Tibial artery (tissue), 4 donors: ENCODE results near the gene SDC3.

Experiments used
- DNase-seq, 2 donors: peaks; one replicate each; pipeline ENCODE4 v3.0.0-alpha.2; 2019
- H3K27ac ChIP-seq, 2 donors: fragments of 200-600 bp; sonication (generic) in 1 of 2; 1 replicate in 1 of 2; 2 replicates in 1 of 2; pipeline ENCODE4 v1.5.1; 2018 to 2019; ENCODE audit warnings: mild to moderate bottlenecking in 1 of 2
- H3K27me3 ChIP-seq, 2 donors: fragments of 200-600 bp; sonication (generic) in 1 of 2; one replicate each; pipeline versions ENCODE4 v1.5.1 to v1.6.0; 2016 to 2019
- H3K36me3 ChIP-seq, 3 donors: fragments of 200-600 bp; sonication (generic) in 2 of 3; one replicate each; pipeline ENCODE4 v1.5.1; 2016 to 2019; ENCODE audit warnings: mild to moderate bottlenecking in 2 of 3
- H3K4me1 ChIP-seq, 4 donors: fragments of 200-600 bp; sonication (generic) in 2 of 4; 1 replicate in 3 of 4; 2 replicates in 1 of 4; pipeline ENCODE4 v1.5.1; 2016 to 2019
- H3K4me3 ChIP-seq, 2 donors: fragments of 200-600 bp; sonication (generic) in 1 of 2; 1 replicate in 1 of 2; 2 replicates in 1 of 2; pipeline ENCODE4 v1.5.1; 2018 to 2019; ENCODE audit warnings: mild to moderate bottlenecking in 2 of 2
- H3K9me3 ChIP-seq, 3 donors: fragments of 200-600 bp; sonication (generic) in 1 of 3; one replicate each; pipeline ENCODE4 v1.5.1; 2016 to 2019
- CTCF ChIP-seq, 2 experiments: fragments of 200-600 bp in 1 of 2; fragments of 450-650 bp in 1 of 2; IDR thresholded peaks; one replicate each; pipeline ENCODE4 v1.5.1; 2017 to 2019; ENCODE audit warnings: antibody characterized with exemption in 2 of 2, mild to moderate bottlenecking in 1 of 2, moderate library complexity in 1 of 2
- intact Hi-C: fragments of 100-400 bp; cut with DNase I; formaldehyde crosslinking; loops from one replicate; pipeline ENCODE4 v1.15.0; 2023; ENCODE audit warnings: low total_unique reads

The SDC3 gene

GRCh38 chr1:30878559-30878958, 30.0 kb downstream of the SDC3 start:
- H3K4me3 ChIP-seq, result no peak overlapping the region
- intact Hi-C loops, result no loop called here
- no peaks in the 10 kb centered on the region for H3K27me3 ChIP-seq
- H3K27ac ChIP-seq, result no peak overlapping the region
- H3K36me3 ChIP-seq, result peaks cover 11 to 29% (median 26%) of the 10 kb centered on the region in 3 donors
- H3K9me3 ChIP-seq, result no peaks in the 10 kb centered on the region
- TF ChIP-seq CTCF (IDR thresholded peaks at IDR 0.05), result no peak
- H3K4me1 ChIP-seq, result peaks cover 0 to 39% (median 14%) of the 10 kb centered on the region in 4 donors
- DNase-seq, result no peak

DNA sequence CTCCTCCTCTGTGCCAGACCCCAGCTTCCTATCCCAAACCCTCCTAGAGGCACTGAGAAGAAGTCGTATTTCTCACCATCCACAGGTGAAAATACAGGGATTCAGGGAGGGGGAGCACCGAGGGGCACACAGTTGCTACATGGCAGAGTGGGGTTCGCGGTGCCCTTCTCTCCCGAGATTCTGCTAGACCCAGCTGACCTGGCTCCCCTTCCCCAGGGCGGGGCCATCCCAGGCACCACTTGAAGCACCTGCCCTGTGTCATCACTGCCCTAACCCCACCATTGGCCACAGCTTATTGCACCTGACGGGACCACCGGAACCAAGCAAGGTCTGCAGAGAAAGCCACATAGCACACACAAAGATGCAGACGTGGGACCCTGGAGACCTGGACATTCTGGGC, 30.5 kb downstream of the SDC3 start:
- intact Hi-C loops, result no loop called here
- H3K27ac ChIP-seq, result peak overlapping the region in 1 of 2 donors; percentile 47

GRCh38 chr1:30877205-30877912, 31.2 kb downstream of the SDC3 start:
- peaks cover 23 to 41% (median 38%) of the 10 kb centered on the region in 3 donors for H3K36me3 ChIP-seq
- TF ChIP-seq CTCF (IDR thresholded peaks at IDR 0.05), result no peak
- H3K4me3 ChIP-seq, result no peak overlapping the region
- H3K9me3 ChIP-seq, result peaks cover 0 to 9% (median 9%) of the 10 kb centered on the region in 3 donors
- H3K27me3 ChIP-seq, result no peaks in the 10 kb centered on the region
- intact Hi-C loops, result no loop called here
- DNase-seq, result peak; percentile 85
- peaks cover 0 to 39% (median 14%) of the 10 kb centered on the region in 4 donors for H3K4me1 ChIP-seq
- H3K27ac ChIP-seq, result peak overlapping the region in 1 of 2 donors; percentile 47

More for the DNA sequence above, 30.5 kb downstream of the SDC3 start:
- no peak for TF ChIP-seq CTCF (IDR thresholded peaks at IDR 0.05)
- DNase-seq, result no peak
- Histone ChIP-seq H3K27me3 (no peaks in the 10 kb centered on the region), H3K9me3 (peaks cover 0 to 4% (median 3%) of the 10 kb centered on the region in 3 donors), H3K36me3 (peaks cover 16 to 35% (median 32%) of the 10 kb centered on the region in 3 donors), H3K4me3 (no peak overlapping the region), H3K4me1 (peaks cover 0 to 39% (median 14%) of the 10 kb centered on the region in 4 donors)

DNA sequence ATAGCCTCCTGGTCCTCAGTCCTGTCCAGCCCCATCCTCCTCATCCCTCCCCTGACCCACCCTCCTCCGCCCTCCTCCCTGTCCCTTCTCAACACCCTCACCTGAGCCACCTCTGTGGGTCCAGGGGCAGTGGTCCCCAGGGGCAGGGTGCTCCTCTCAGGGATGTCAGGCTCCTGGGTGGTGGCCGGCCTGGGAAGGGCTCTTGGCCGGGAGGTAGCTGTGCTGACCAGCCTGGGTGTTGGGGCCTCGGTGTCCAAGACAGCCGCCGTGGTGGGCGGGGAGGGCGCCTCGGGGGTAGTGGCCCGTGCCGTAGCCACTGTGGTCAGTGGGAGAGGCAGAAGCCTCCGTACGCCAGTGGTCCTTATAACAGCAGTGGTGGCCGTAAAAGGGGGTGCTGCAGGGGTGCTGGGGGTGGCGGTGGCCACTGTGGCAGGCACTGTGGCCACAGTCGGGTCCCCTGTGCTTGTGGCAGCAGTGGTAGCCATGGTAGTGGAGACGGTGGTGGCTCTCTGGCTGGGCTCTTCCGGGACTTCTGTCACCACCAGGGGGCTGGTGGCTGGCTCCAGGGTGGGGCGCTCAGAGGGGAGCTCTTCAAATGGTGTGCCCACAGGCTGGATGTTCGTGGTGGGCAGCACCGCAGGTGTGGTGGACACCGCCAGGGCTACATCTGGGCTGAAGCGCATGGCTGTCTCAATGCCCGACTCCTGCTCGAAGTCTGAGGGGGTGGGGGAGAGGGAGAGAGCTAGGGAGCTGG, 31.9 kb downstream of the SDC3 start:
- H3K9me3 ChIP-seq, result peaks cover 0 to 9% (median 9%) of the 10 kb centered on the region in 3 donors
- H3K27ac ChIP-seq, result no peak overlapping the region
- no peak for DNase-seq
- TF ChIP-seq CTCF (IDR thresholded peaks at IDR 0.05), result no peak
- peaks cover 27 to 48% (median 46%) of the 10 kb centered on the region in 3 donors for H3K36me3 ChIP-seq
- no peaks in the 10 kb centered on the region for H3K27me3 ChIP-seq
- no peak overlapping the region for H3K4me3 ChIP-seq
- intact Hi-C loops, result no loop called here
- H3K4me1 ChIP-seq, result peaks cover 0 to 38% (median 14%) of the 10 kb centered on the region in 4 donors

- no peak for TF ChIP-seq CTCF (IDR thresholded peaks at IDR 0.05)
- DNase-seq, result no peak
- Histone ChIP-seq H3K36me3 (peaks cover 27 to 53% (median 48%) of the 10 kb centered on the region in 3 donors), H3K27ac (no peak overlapping the region), H3K27me3 (no peaks in the 10 kb centered on the region), H3K4me3 (no peak overlapping the region), H3K4me1 (peaks cover 0 to 32% (median 14%) of the 10 kb centered on the region in 4 donors), H3K9me3 (peaks cover 0 to 9% (median 9%) of the 10 kb centered on the region in 3 donors)
- intact Hi-C loops, result no loop called here
Observed at GRCh38 chr1:30875916-30876315, 32.6 kb downstream of the SDC3 start.
